IMR-90 (cell line): Measurements from ENCODE around the gene METTL17.

Experiments
- BHLHE40 ChIP-seq: fragments of 150-350 bp; IDR thresholded peaks from 2 replicates; pipeline ENCODE4 v1.6.1; 2016; ENCODE audit warnings: mild to moderate bottlenecking, low read depth, low read length
- CEBPB ChIP-seq: IDR thresholded peaks from 2 replicates; pipeline ENCODE4 v1.6.1; 2012; ENCODE audit warnings: low read depth, low read length, improper control_type of control experiment
- CTCF ChIP-seq: conservative IDR thresholded peaks from 2 replicates; pipeline ENCODE4 v1.5.1; 2012; ENCODE audit warnings: mild to moderate bottlenecking, low read depth, low read length, improper control_type of control experiment
- MAFK ChIP-seq: IDR thresholded peaks from 2 replicates; pipeline ENCODE4 v1.6.1; 2012; ENCODE audit warnings: low read depth, low read length, improper control_type of control experiment
- MXI1 ChIP-seq: IDR thresholded peaks from 2 replicates; pipeline ENCODE4 v1.6.1; 2012; ENCODE audit warnings: low read depth, mild to moderate bottlenecking, low read length, moderate library complexity, borderline replicate concordance
- POLR2A ChIP-seq: IDR thresholded peaks from 2 replicates; pipeline ENCODE4 v1.6.1; 2012; ENCODE audit warnings: mild to moderate bottlenecking, low read depth, low read length
- RAD21 ChIP-seq: IDR thresholded peaks from 2 replicates; pipeline ENCODE4 v1.6.1; 2012; ENCODE audit warnings: low read length, improper control_type of control experiment
- RCOR1 ChIP-seq: IDR thresholded peaks from 2 replicates; pipeline ENCODE4 v1.6.1; 2012; ENCODE audit warnings: mild to moderate bottlenecking, low read length, improper control_type of control experiment; ENCODE audit not compliant: insufficient replicate concordance
- RFX5 ChIP-seq: IDR thresholded peaks from 2 replicates; pipeline ENCODE4 v1.8.0; 2012; ENCODE audit warnings: low read depth, mild to moderate bottlenecking, low read length, moderate library complexity
- SMC3 ChIP-seq: fragments of 150-350 bp; IDR thresholded peaks from 2 replicates; pipeline ENCODE4 v1.6.1; 2016; ENCODE audit warnings: low read depth, mild to moderate bottlenecking, antibody characterized with exemption, low read length, moderate library complexity
- TF ChIP-seq, protein P1 (sequence below): fragments of 150-350 bp; IDR thresholded peaks from 2 replicates; pipeline ENCODE4 v1.6.1; 2017; ENCODE audit warnings: mild to moderate bottlenecking, antibody characterized with exemption, low read length, low read depth

GRCh38 chr14:20971705-20972021 lies 18.1 kb upstream of the METTL17 start:
- no peak for TF ChIP-seq CEBPB
- TF ChIP-seq MXI1, result no peak
- no peak for TF ChIP-seq CTCF
- TF ChIP-seq POLR2A, result no peak
- TF ChIP-seq MAFK, result no peak
- no peak for TF ChIP-seq BHLHE40
- TF ChIP-seq RFX5, result no peak
- no peak for TF ChIP-seq RCOR1
- TF ChIP-seq SMC3, result no peak
- TF ChIP-seq, protein P1, sequence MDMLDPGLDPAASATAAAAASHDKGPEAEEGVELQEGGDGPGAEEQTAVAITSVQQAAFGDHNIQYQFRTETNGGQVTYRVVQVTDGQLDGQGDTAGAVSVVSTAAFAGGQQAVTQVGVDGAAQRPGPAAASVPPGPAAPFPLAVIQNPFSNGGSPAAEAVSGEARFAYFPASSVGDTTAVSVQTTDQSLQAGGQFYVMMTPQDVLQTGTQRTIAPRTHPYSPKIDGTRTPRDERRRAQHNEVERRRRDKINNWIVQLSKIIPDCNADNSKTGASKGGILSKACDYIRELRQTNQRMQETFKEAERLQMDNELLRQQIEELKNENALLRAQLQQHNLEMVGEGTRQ, result no peak
- no peak for TF ChIP-seq RAD21
